ENCODE results near the gene GSTM5.
"Not testable (repeated sequence)": the region's sequence is repeated elsewhere in the genome, so short reads cannot be mapped to it uniquely, and the experiment has no call there.

GRCh38 chr1:109709822-109710221, 2.2 kb upstream of the GSTM5 start:
- TF ChIP-seq, protein P1, sequence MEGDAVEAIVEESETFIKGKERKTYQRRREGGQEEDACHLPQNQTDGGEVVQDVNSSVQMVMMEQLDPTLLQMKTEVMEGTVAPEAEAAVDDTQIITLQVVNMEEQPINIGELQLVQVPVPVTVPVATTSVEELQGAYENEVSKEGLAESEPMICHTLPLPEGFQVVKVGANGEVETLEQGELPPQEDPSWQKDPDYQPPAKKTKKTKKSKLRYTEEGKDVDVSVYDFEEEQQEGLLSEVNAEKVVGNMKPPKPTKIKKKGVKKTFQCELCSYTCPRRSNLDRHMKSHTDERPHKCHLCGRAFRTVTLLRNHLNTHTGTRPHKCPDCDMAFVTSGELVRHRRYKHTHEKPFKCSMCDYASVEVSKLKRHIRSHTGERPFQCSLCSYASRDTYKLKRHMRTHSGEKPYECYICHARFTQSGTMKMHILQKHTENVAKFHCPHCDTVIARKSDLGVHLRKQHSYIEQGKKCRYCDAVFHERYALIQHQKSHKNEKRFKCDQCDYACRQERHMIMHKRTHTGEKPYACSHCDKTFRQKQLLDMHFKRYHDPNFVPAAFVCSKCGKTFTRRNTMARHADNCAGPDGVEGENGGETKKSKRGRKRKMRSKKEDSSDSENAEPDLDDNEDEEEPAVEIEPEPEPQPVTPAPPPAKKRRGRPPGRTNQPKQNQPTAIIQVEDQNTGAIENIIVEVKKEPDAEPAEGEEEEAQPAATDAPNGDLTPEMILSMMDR (IDR thresholded peaks at IDR 0.05), result not testable (repeated sequence)
- TF ChIP-seq POLR2A (IDR thresholded peaks at IDR 0.05), result not testable (repeated sequence)
